HG03108 (cell line): ENCODE results near the gene DLGAP4.
"Not testable (repeated sequence)": the region's sequence is repeated elsewhere in the genome, so short reads cannot be mapped to it uniquely, and the experiment has no call there.

ENCODE experiments used
- ATAC-seq: cut with Tn5 transposase; IDR thresholded peaks from one replicate; pipeline ENCODE4 v1.9.1; 2021; ENCODE audit warnings: moderate library complexity; ENCODE audit not compliant: unreplicated experiment

DLGAP4 gene

GRCh38 chr20:36377348-36378326 is 71.5 kb downstream of the DLGAP4 start:
- ATAC-seq: no peak

- no peak for ATAC-seq
These were observed 72.5 kb downstream of the DLGAP4 start for GRCh38 chr20:36378686-36379085.

GRCh38 chr20:36379914-36380313 is 73.8 kb downstream of the DLGAP4 start:
- not testable (repeated sequence) for ATAC-seq

GRCh38 chr20:36384022-36384619 is 78.0 kb downstream of the DLGAP4 start:
- no peak for ATAC-seq

- ATAC-seq: no peak
These were observed 79.4 kb downstream of the DLGAP4 start for GRCh38 chr20:36385503-36385902.

- no peak for ATAC-seq
These were observed 80.1 kb downstream of the DLGAP4 start for GRCh38 chr20:36386236-36386635.

GRCh38 chr20:36390269-36390668 is 84.1 kb downstream of the DLGAP4 start:
- no peak for ATAC-seq

GRCh38 chr20:36390719-36391415 is 84.7 kb downstream of the DLGAP4 start:
- no peak for ATAC-seq

GRCh38 chr20:36391456-36391855 is 85.3 kb downstream of the DLGAP4 start:
- no peak for ATAC-seq

GRCh38 chr20:36391955-36392354 is 85.8 kb downstream of the DLGAP4 start:
- ATAC-seq: no peak

- ATAC-seq: no peak
These were observed 86.8 kb downstream of the DLGAP4 start for GRCh38 chr20:36392989-36393388.

GRCh38 chr20:36394340-36394965 is 88.3 kb downstream of the DLGAP4 start:
- no peak for ATAC-seq

- ATAC-seq: no peak
These were observed 90.2 kb downstream of the DLGAP4 start for GRCh38 chr20:36396340-36396739.

- ATAC-seq: no peak
These were observed 90.9 kb downstream of the DLGAP4 start for GRCh38 chr20:36396847-36397630.

- no peak for ATAC-seq
These were observed 92.4 kb downstream of the DLGAP4 start for GRCh38 chr20:36398515-36398914.

- no peak for ATAC-seq
These were observed 93.2 kb downstream of the DLGAP4 start for GRCh38 chr20:36399147-36399968.

GRCh38 chr20:36399969-36400545 is 93.9 kb downstream of the DLGAP4 start:
- no peak for ATAC-seq

- ATAC-seq: no peak
These were observed 95.0 kb downstream of the DLGAP4 start for GRCh38 chr20:36400909-36401735.
